Right lobe of liver (tissue), 4 donors: Measurements from ENCODE around the gene PDSS2.

Experiments
- CTCF ChIP-seq, 4 donors: fragments of 200-600 bp in 3 of 4; fragments of 450-650 bp in 1 of 4; IDR thresholded peaks; one replicate each; pipeline versions ENCODE4 v1.5.1 to v1.8.0; 2016 to 2022; ENCODE audit warnings: antibody characterized with exemption in 4 of 4, mild to moderate bottlenecking in 2 of 4
- POLR2A ChIP-seq: fragments of 450-650 bp; IDR thresholded peaks from one replicate; pipeline ENCODE4 v1.6.1; 2017; ENCODE audit warnings: antibody characterized with exemption, mild to moderate bottlenecking
- donor health status: DM: no; HTN: no; CAD: no.
- donor health status: DM: no; HTN: no; CAD: no.
- donor health status: DM: no; HTN: yes; CAD: no.

GRCh38 chr6:107506145-107506544 lies 46.8 kb upstream of the PDSS2 start:
- TF ChIP-seq CTCF (IDR thresholded peaks at IDR 0.05): no peak
- TF ChIP-seq POLR2A: no peak
